ENCODE measurements around the gene RHCG.
A peak's percentile ranks its signal among the peaks of the same experiment; 100 is the strongest.
"Not testable (repeated sequence)": the region's sequence is repeated elsewhere in the genome, so short reads cannot be mapped to it uniquely, and the experiment has no call there.

The RHCG gene

GRCh38 chr15:89472785-89473256, 23.6 kb downstream of the RHCG start:
- Histone ChIP-seq H3K4me2 (ENCODE audit: low read depth, low read length) (no peak overlapping the region), H2AFZ (ENCODE audit: low read length) (no peak overlapping the region), H3K4me3 (ENCODE audit: low read length) (no peak overlapping the region), H3K9me2 (replicated peaks; ENCODE audit: insufficient read depth, low read length) (no peaks in the 10 kb centered on the region), H3K36me3 (replicated peaks; ENCODE audit: insufficient read depth, low read length) (no peaks in the 10 kb centered on the region), H3K27ac (ENCODE audit: low read length) (no peak overlapping the region), H3K27me3 (replicated peaks; ENCODE audit: insufficient read depth, low read length) (no peaks in the 10 kb centered on the region), H3F3A (ENCODE audit: insufficient read depth, low read length) (no peaks in the 10 kb centered on the region), H3K9me3 (replicated peaks; ENCODE audit: insufficient read depth, low read length) (no peaks in the 10 kb centered on the region), H3K79me2 (ENCODE audit: low read length) (no peaks in the 10 kb centered on the region), H3K9ac (ENCODE audit: low read length) (no peak overlapping the region), H4K20me1 (ENCODE audit: insufficient read depth, low read length) (no peaks in the 10 kb centered on the region), H3K4me1 (ENCODE audit: low read length) (no peaks in the 10 kb centered on the region)
- TF ChIP-seq CTCF (IDR thresholded peaks at IDR 0.05; ENCODE audit: low read length) (peak; percentile 91), EZH2phosphoT487 (IDR thresholded peaks at IDR 0.05; ENCODE audit: low read length) (no peak)
- DNase-seq: peak; percentile 24

- H3K27ac ChIP-seq (ENCODE audit: low read length): no peak overlapping the region
- no peak overlapping the region for H2AFZ ChIP-seq (ENCODE audit: low read length)
- H3K4me3 ChIP-seq (ENCODE audit: low read length): no peak overlapping the region
- no peaks in the 10 kb centered on the region for H3K36me3 ChIP-seq (replicated peaks; ENCODE audit: insufficient read depth, low read length)
- H3K9ac ChIP-seq (ENCODE audit: low read length): no peak overlapping the region
- no peaks in the 10 kb centered on the region for H3K27me3 ChIP-seq (replicated peaks; ENCODE audit: insufficient read depth, low read length)
- no peaks in the 10 kb centered on the region for H3K9me2 ChIP-seq (replicated peaks; ENCODE audit: insufficient read depth, low read length)
- no peaks in the 10 kb centered on the region for H3K4me1 ChIP-seq (ENCODE audit: low read length)
- H3K4me2 ChIP-seq (ENCODE audit: low read depth, low read length): no peak overlapping the region
- TF ChIP-seq EZH2 (optimal IDR thresholded peaks at IDR 0.05; ENCODE audit: low read depth, low read length): no peak
- TF ChIP-seq CTCF (IDR thresholded peaks at IDR 0.05; ENCODE audit: low read length): no peak
- no peak for TF ChIP-seq EZH2phosphoT487 (IDR thresholded peaks at IDR 0.05; ENCODE audit: low read length)
- no peaks in the 10 kb centered on the region for H4K20me1 ChIP-seq (ENCODE audit: insufficient read depth, low read length)
- H3F3A ChIP-seq (ENCODE audit: insufficient read depth, low read length): no peaks in the 10 kb centered on the region
- no peaks in the 10 kb centered on the region for H3K9me3 ChIP-seq (replicated peaks; ENCODE audit: insufficient read depth, low read length)
- H3K79me2 ChIP-seq (ENCODE audit: low read length): no peaks in the 10 kb centered on the region
- DNase-seq: no peak
Observed at GRCh38 chr15:89469426-89470096, 26.8 kb downstream of the RHCG start.

GRCh38 chr15:89468813-89469212, 27.6 kb downstream of the RHCG start:
- H4K20me1 ChIP-seq (ENCODE audit: insufficient read depth, low read length); H3K9ac ChIP-seq (ENCODE audit: low read length); H3K9me3 ChIP-seq (replicated peaks; ENCODE audit: insufficient read depth, low read length); H3K4me2 ChIP-seq (ENCODE audit: low read depth, low read length); H3K27me3 ChIP-seq (replicated peaks; ENCODE audit: insufficient read depth, low read length); H3K27ac ChIP-seq (ENCODE audit: low read length); H3K36me3 ChIP-seq (replicated peaks; ENCODE audit: insufficient read depth, low read length); H3F3A ChIP-seq (ENCODE audit: insufficient read depth, low read length); H3K9me2 ChIP-seq (replicated peaks; ENCODE audit: insufficient read depth, low read length); H3K4me1 ChIP-seq (ENCODE audit: low read length); H3K4me3 ChIP-seq (ENCODE audit: low read length); DNase-seq; H2AFZ ChIP-seq (ENCODE audit: low read length); H3K79me2 ChIP-seq (ENCODE audit: low read length): not testable (repeated sequence)

- Histone ChIP-seq H3K27me3 (replicated peaks; ENCODE audit: insufficient read depth, low read length) (no peaks in the 10 kb centered on the region), H3K4me2 (ENCODE audit: low read depth, low read length) (peak overlapping the region; percentile 40; the same call in 1 of the 2 replicates)
Observed at GRCh38 chr15:89463113-89463512, 33.3 kb downstream of the RHCG start.

More at GRCh38 chr15:89463113-89463512, 33.3 kb downstream of the RHCG start:
- no peaks in the 10 kb centered on the region for H3K79me2 ChIP-seq (ENCODE audit: low read length)
- H4K20me1 ChIP-seq (ENCODE audit: insufficient read depth, low read length): no peaks in the 10 kb centered on the region
- no peak for TF ChIP-seq CTCF (IDR thresholded peaks at IDR 0.05; ENCODE audit: low read length)
- no peak for TF ChIP-seq EZH2 (optimal IDR thresholded peaks at IDR 0.05; ENCODE audit: low read depth, low read length)
- no peak for TF ChIP-seq EZH2phosphoT487 (IDR thresholded peaks at IDR 0.05; ENCODE audit: low read length)
- H3K9ac ChIP-seq (ENCODE audit: low read length): no peak overlapping the region
- no peak for DNase-seq
- H2AFZ ChIP-seq (ENCODE audit: low read length): 0 out of 2 replicates have a peak overlapping the region, but pooled peaks have one; percentile 35
- no peak overlapping the region for H3K27ac ChIP-seq (ENCODE audit: low read length)
- no peak overlapping the region for H3K4me3 ChIP-seq (ENCODE audit: low read length)
- H3K4me1 ChIP-seq (ENCODE audit: low read length): no peaks in the 10 kb centered on the region
- H3K9me3 ChIP-seq (replicated peaks; ENCODE audit: insufficient read depth, low read length): no peaks in the 10 kb centered on the region
- no peaks in the 10 kb centered on the region for H3K36me3 ChIP-seq (replicated peaks; ENCODE audit: insufficient read depth, low read length)
- no peaks in the 10 kb centered on the region for H3F3A ChIP-seq (ENCODE audit: insufficient read depth, low read length)
- no peaks in the 10 kb centered on the region for H3K9me2 ChIP-seq (replicated peaks; ENCODE audit: insufficient read depth, low read length)
